H9 (cell line): Measurements from ENCODE around the gene MUC16. TPM values are rescaled to one million over a fixed set of nuclear protein-coding genes. Genes with fewer than 3 reads are reported as not detected.

Experiments used
- DNase-seq: peaks from one replicate; pipeline ENCODE4 v3.0.0-alpha.2; 2017
- H2AFZ ChIP-seq: one replicate; pipeline ENCODE4 v1.6.1; 2013; ENCODE audit warnings: mild to moderate bottlenecking, low read length, control low read depth, moderate library complexity
- H2AK5ac ChIP-seq: 2 replicates; pipeline ENCODE4 v1.6.1; 2013; ENCODE audit warnings: low read length, control low read depth, mixed read lengths; ENCODE audit not compliant: insufficient read length
- H2BK120ac ChIP-seq: one replicate; pipeline ENCODE4 v1.6.1; 2013; ENCODE audit warnings: low read depth, mild to moderate bottlenecking, low read length, control low read depth, inconsistent platforms; ENCODE audit not compliant: poor library complexity, severe bottlenecking
- H2BK12ac ChIP-seq: 2 replicates; pipeline ENCODE4 v1.6.1; 2013; ENCODE audit warnings: low read length, control low read depth, mixed read lengths, low read depth; ENCODE audit not compliant: insufficient read length
- H2BK15ac ChIP-seq: 2 replicates; pipeline ENCODE4 v1.6.1; 2013; ENCODE audit warnings: low read depth, low read length, control low read depth
- H2BK20ac ChIP-seq: one replicate; pipeline ENCODE4 v1.6.1; 2013; ENCODE audit warnings: low read depth, mild to moderate bottlenecking, low read length, control low read depth, inconsistent platforms; ENCODE audit not compliant: poor library complexity, severe bottlenecking
- H2BK5ac ChIP-seq: 2 replicates; pipeline ENCODE4 v1.6.1; 2013; ENCODE audit warnings: low read length, control low read depth, mixed read lengths; ENCODE audit not compliant: insufficient read length
- H3K14ac ChIP-seq: 2 replicates; pipeline ENCODE4 v1.6.1; 2013; ENCODE audit warnings: low read length, control low read depth; ENCODE audit not compliant: insufficient read depth
- H3K18ac ChIP-seq: 2 replicates; pipeline ENCODE4 v1.6.1; 2013; ENCODE audit warnings: low read depth, mild to moderate bottlenecking, mixed read lengths, low read length, control low read depth; ENCODE audit not compliant: insufficient read length
- H3K23ac ChIP-seq: 2 replicates; pipeline ENCODE4 v1.6.1; 2013; ENCODE audit warnings: low read length, control low read depth, mixed read lengths, low read depth; ENCODE audit not compliant: insufficient read length
- H3K23me2 ChIP-seq: 2 replicates; pipeline ENCODE4 v1.6.1; 2013; ENCODE audit warnings: low read depth, mild to moderate bottlenecking, mixed read lengths, low read length, control low read depth; ENCODE audit not compliant: insufficient read length, poor library complexity, severe bottlenecking
- H3K27ac ChIP-seq: 2 replicates; pipeline ENCODE4 v1.5.1; 2013; ENCODE audit warnings: low read length, control low read depth, mixed read lengths, low read depth; ENCODE audit not compliant: insufficient read length
- H3K27me3 ChIP-seq: 2 replicates; pipeline ENCODE4 v1.6.1; 2013; ENCODE audit warnings: low read length, control low read depth, inconsistent platforms; ENCODE audit not compliant: insufficient read depth
- H3K4ac ChIP-seq: 2 replicates; pipeline ENCODE4 v1.6.1; 2013; ENCODE audit warnings: low read depth, mild to moderate bottlenecking, control low read depth, inconsistent platforms, low read length, moderate library complexity
- H3K4me1 ChIP-seq: 2 replicates; pipeline ENCODE4 v1.6.1; 2013; ENCODE audit warnings: low read length, control low read depth, inconsistent platforms; ENCODE audit not compliant: insufficient read depth
- H3K4me2 ChIP-seq: 2 replicates; pipeline ENCODE4 v1.6.1; 2013; ENCODE audit warnings: low read length, control low read depth, mixed read lengths; ENCODE audit not compliant: insufficient read length, insufficient read depth
- H3K56ac ChIP-seq: 2 replicates; pipeline ENCODE4 v1.6.1; 2013; ENCODE audit warnings: low read depth, mild to moderate bottlenecking, mixed read lengths, low read length, control low read depth; ENCODE audit not compliant: insufficient read length
- H3K79me1 ChIP-seq: 2 replicates; pipeline ENCODE4 v1.6.1; 2013; ENCODE audit warnings: low read depth, mild to moderate bottlenecking, moderate library complexity, low read length, control low read depth, inconsistent platforms; ENCODE audit not compliant: insufficient read depth, poor library complexity, severe bottlenecking
- H3K79me2 ChIP-seq: 2 replicates; pipeline ENCODE4 v1.6.1; 2013; ENCODE audit warnings: low read length, control low read depth, inconsistent platforms; ENCODE audit not compliant: insufficient read depth
- H3K9ac ChIP-seq: 2 replicates; pipeline ENCODE4 v1.6.1; 2013; ENCODE audit warnings: low read length, control low read depth, mixed read lengths; ENCODE audit not compliant: insufficient read length; ENCODE audit errors: extremely low read depth
- H3K9me3 ChIP-seq: one replicate; pipeline ENCODE4 v1.6.1; 2013; ENCODE audit warnings: low read depth, low read length, inconsistent platforms; ENCODE audit not compliant: control insufficient read depth
- H3T11ph ChIP-seq: one replicate; pipeline ENCODE4 v1.6.1; 2013; ENCODE audit warnings: mild to moderate bottlenecking, low read length, control low read depth, inconsistent platforms
- H4K20me1 ChIP-seq: one replicate; pipeline ENCODE4 v1.6.1; 2013; ENCODE audit not compliant: control insufficient read depth, insufficient read length, insufficient read depth
- H4K5ac ChIP-seq: 2 replicates; pipeline ENCODE4 v1.6.1; 2013; ENCODE audit warnings: low read depth, mild to moderate bottlenecking, mixed read lengths, low read length, control low read depth; ENCODE audit not compliant: insufficient read length
- H4K8ac ChIP-seq: replicated peaks from 2 replicates; pipeline ENCODE4 v1.6.1; 2013; ENCODE audit warnings: low read length, control low read depth, mixed read lengths, low read depth; ENCODE audit not compliant: insufficient read length
- H4K91ac ChIP-seq: 2 replicates; pipeline ENCODE4 v1.6.1; 2013; ENCODE audit warnings: low read depth, mild to moderate bottlenecking, moderate library complexity, mixed read lengths, low read length, control low read depth; ENCODE audit not compliant: insufficient read length
- H3K27ac Mint-ChIP-seq, 3 experiments: 2 replicates in 2 of 3; 3 replicates in 1 of 3; pipeline ENCODE4 v1.8.0; 2020 to 2021; ENCODE audit warnings: mixed read lengths in 3 of 3, mild to moderate bottlenecking in 1 of 3, moderate library complexity in 1 of 3
- H3K27me3 Mint-ChIP-seq: 2 replicates; pipeline ENCODE4 v1.8.0; 2021; ENCODE audit warnings: low read depth, mild to moderate bottlenecking, moderate library complexity, mixed read lengths
- H3K36me3 Mint-ChIP-seq, 3 experiments: 2 replicates in 2 of 3; 3 replicates in 1 of 3; pipeline ENCODE4 v1.8.0; 2020 to 2021; ENCODE audit warnings: low read depth in 3 of 3, mixed read lengths in 3 of 3; ENCODE audit not compliant: insufficient read depth in 1 of 3
- H3K4me1 Mint-ChIP-seq, 2 experiments: 2 replicates each; pipeline ENCODE4 v1.8.0; 2020; ENCODE audit warnings: mixed read lengths in 2 of 2
- H3K4me3 Mint-ChIP-seq, 2 experiments: 2 replicates in 1 of 2; 3 replicates in 1 of 2; pipeline ENCODE4 v1.8.0; 2020 to 2021; ENCODE audit warnings: mild to moderate bottlenecking in 2 of 2, mixed read lengths in 2 of 2, moderate library complexity in 1 of 2
- H3K9me3 Mint-ChIP-seq, 2 experiments: 2 replicates in 1 of 2; 3 replicates in 1 of 2; pipeline ENCODE4 v1.8.0; 2020; ENCODE audit warnings: mild to moderate bottlenecking in 2 of 2, mixed read lengths in 2 of 2, moderate library complexity in 1 of 2
- CTCF ChIP-seq: fragments of 200-600 bp; sonication (generic); conservative IDR thresholded peaks from 3 replicates; pipeline ENCODE4 v1.8.0; 2021; ENCODE audit warnings: antibody characterized with exemption, mild to moderate bottlenecking
- WGBS: extraction: QIAGEN DNeasy Blood & Tissue Kit; methylation state at CpG from one replicate; pipeline ENCODE4 v1.1.7; 2013; ENCODE audit warnings: missing lambda C conversion rate, low lambda C conversion rate, mixed read lengths; ENCODE audit not compliant: insufficient read length; ENCODE audit errors: extremely low coverage; 5-methylcytosine and 5-hydroxymethylcytosine counted together
- total RNA-seq: library from RNA; stranded (reverse); gene quantifications from 2 replicates; pipeline ENCODE4 v1.2.1, GENCODE V29; 2021

MUC16 gene
- total RNA-seq, 1 experiment from 2014 or later: 0.22 TPM

- WGBS: no CpG with 5 or more reads among the region's 5 CpGs
- Histone ChIP-seq H4K20me1 (no peaks in the 10 kb centered on the region), H2BK20ac (no peak overlapping the region), H3K79me1 (no peaks in the 10 kb centered on the region), H3T11ph (no peak overlapping the region), H3K18ac (no peak overlapping the region), H2BK12ac (peak overlapping the region; percentile 67), H4K5ac (no peak overlapping the region), H3K14ac (no peak overlapping the region; the same call in 1 of the 2 replicates), H2AFZ (no peak overlapping the region), H4K91ac (no peak overlapping the region), H2BK120ac (no peak overlapping the region), H3K23ac (no peak overlapping the region), H3K79me2 (no peaks in the 10 kb centered on the region), H3K23me2 (no peaks in the 10 kb centered on the region), H3K27ac (no peak overlapping the region), H2BK5ac (no peak overlapping the region), H4K8ac (no peak overlapping the region), H3K56ac (no peak overlapping the region), H3K9ac (no peak overlapping the region), H3K9me3 (no peaks in the 10 kb centered on the region), H3K4ac (no peak overlapping the region), H3K27me3 (no peaks in the 10 kb centered on the region), H3K4me2 (no peak overlapping the region), H3K4me1 (no peaks in the 10 kb centered on the region), H2AK5ac (no peak overlapping the region), H2BK15ac (no peak overlapping the region)
- no peak for DNase-seq
- H3K27ac Mint-ChIP-seq: no peak overlapping the region
- no peak overlapping the region for H3K4me3 Mint-ChIP-seq
- H3K9me3 Mint-ChIP-seq: no peaks in the 10 kb centered on the region
- no peak for TF ChIP-seq CTCF
- H3K27me3 Mint-ChIP-seq: no peaks in the 10 kb centered on the region
- no peaks in the 10 kb centered on the region for H3K36me3 Mint-ChIP-seq
- H3K4me1 Mint-ChIP-seq: peaks cover 0 to 6% of the 10 kb centered on the region in 2 experiments; a peak in 1 of 4 replicates
Observed at GRCh38 chr19:9032136-9032631, 22.0 kb upstream of the MUC16 start.
